Muscle of leg (tissue), 16 donors: ENCODE measurements around the gene RNF151. TPM values are rescaled to one million over a fixed set of nuclear protein-coding genes. Genes with fewer than 3 reads are reported as not detected.
"Not testable (repeated sequence)": the region's sequence is repeated elsewhere in the genome, so short reads cannot be mapped to it uniquely, and the experiment has no call there.

Experiments
- DNase-seq: peaks from one replicate; pipeline ENCODE4 v3.0.0; 2013
- H3K27ac ChIP-seq: one replicate; pipeline ENCODE4 v1.5.1; 2013; ENCODE audit warnings: mild to moderate bottlenecking, low read length, control low read depth
- H3K27me3 ChIP-seq: one replicate; pipeline ENCODE4 v1.6.1; 2013; ENCODE audit warnings: low read length; ENCODE audit not compliant: control insufficient read depth, insufficient read depth
- H3K36me3 ChIP-seq: one replicate; pipeline ENCODE4 v1.6.1; 2013; ENCODE audit warnings: low read length; ENCODE audit not compliant: control insufficient read depth, insufficient read depth
- H3K4me1 ChIP-seq: one replicate; pipeline ENCODE4 v1.6.1; 2013; ENCODE audit warnings: low read length; ENCODE audit not compliant: control insufficient read depth, insufficient read depth
- H3K4me3 ChIP-seq: one replicate; pipeline ENCODE4 v1.5.1; 2013; ENCODE audit warnings: low read length, control low read depth
- H3K9me3 ChIP-seq: replicated peaks from 2 replicates; pipeline ENCODE4 v1.6.1; 2013; ENCODE audit warnings: low read depth, low read length; ENCODE audit not compliant: control insufficient read depth
- WGBS: methylation state at CpG from one replicate; pipeline ENCODE4 v1.1.5; 2013; ENCODE audit warnings: missing lambda C conversion rate; ENCODE audit not compliant: insufficient coverage; 5-methylcytosine and 5-hydroxymethylcytosine counted together
- long read RNA-seq, 11 donors: transcript quantifications; one replicate each; lab custom pipeline, GENCODE V29; 2026
- polyA plus RNA-seq, 8 donors: library from polyadenylated mRNA; unstranded; fragments of 120-200 nt; gene quantifications; one replicate each; pipeline versions ENCODE4 v1.2.1 to v1.2.3, GENCODE V29; 2013; ENCODE audit warnings: inconsistent platforms in 1 of 8, low replicate concordance in 1 of 8; ENCODE audit not compliant: insufficient read length in 8 of 8, insufficient read depth in 1 of 8
- total RNA-seq: library from RNA; stranded (reverse); fragments of 120-200 nt; gene quantifications from one replicate; pipeline ENCODE4 v1.2.4, GENCODE V29; 2013

The RNF151 gene, protein sequence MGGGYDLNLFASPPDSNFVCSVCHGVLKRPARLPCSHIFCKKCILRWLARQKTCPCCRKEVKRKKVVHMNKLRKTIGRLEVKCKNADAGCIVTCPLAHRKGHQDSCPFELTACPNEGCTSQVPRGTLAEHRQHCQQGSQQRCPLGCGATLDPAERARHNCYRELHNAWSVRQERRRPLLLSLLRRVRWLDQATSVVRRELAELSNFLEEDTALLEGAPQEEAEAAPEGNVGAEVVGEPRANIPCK
- total RNA-seq: not detected
- polyA plus RNA-seq: not detected
- long read RNA-seq, donor 1: 0 reads
- long read RNA-seq, donor 2: 0 reads
- long read RNA-seq, donor 3: 0 reads
- long read RNA-seq, donor 4: 0 reads
- long read RNA-seq, donor 5: 0 reads
- long read RNA-seq, donor 6: 0 reads
- long read RNA-seq, donor 7: 0 reads
- long read RNA-seq, donor 8: 0 reads
- long read RNA-seq, donor 9: 0 reads
- long read RNA-seq, donor 10: 0 reads
- long read RNA-seq, donor 11: 0 reads

GRCh38 chr16:1966460-1966859, at the start of gene RNF151:
RNF151 (plus strand) TSS chr16:1966856; CDS start chr16:1966882, 26 bp downstream.
- H3K36me3 ChIP-seq: peaks cover 24% of the 10 kb centered on the region
- H3K9me3 ChIP-seq: no peaks in the 10 kb centered on the region
- H3K4me3 ChIP-seq: peak within 1 kb of the TSS; percentile 93
- H3K27ac ChIP-seq: peak within 1 kb of the TSS; percentile 97
- peaks cover 29% of the 10 kb centered on the region for H3K4me1 ChIP-seq
- WGBS: 92% methylated on average over 4 of the region's 6 CpGs
- no peak for DNase-seq
- H3K27me3 ChIP-seq: no peaks in the 10 kb centered on the region

- no peaks in the 10 kb centered on the region for H3K9me3 ChIP-seq
- no peak for DNase-seq
- WGBS: 5% methylated on average over 21 of the region's 22 CpGs
- H3K4me3 ChIP-seq: no peak overlapping the region
- peaks cover 11% of the 10 kb centered on the region for H3K4me1 ChIP-seq
- H3K27me3 ChIP-seq: peaks cover 89% of the 10 kb centered on the region
- no peaks in the 10 kb centered on the region for H3K36me3 ChIP-seq
- H3K27ac ChIP-seq: no peak overlapping the region
These were observed 49.5 kb upstream of the RNF151 start for GRCh38 chr16:1917056-1917664.

- Histone ChIP-seq H3K36me3 (no peaks in the 10 kb centered on the region), H3K4me1 (peaks cover 11% of the 10 kb centered on the region), H3K27ac (no peak overlapping the region), H3K27me3 (peaks cover 93% of the 10 kb centered on the region), H3K9me3 (no peaks in the 10 kb centered on the region), H3K4me3 (no peak overlapping the region)
- WGBS: under 1% methylated on average over 81 of the region's 81 CpGs
- DNase-seq: no peak
These were observed 48.8 kb upstream of the RNF151 start for GRCh38 chr16:1917665-1918350.

DNA sequence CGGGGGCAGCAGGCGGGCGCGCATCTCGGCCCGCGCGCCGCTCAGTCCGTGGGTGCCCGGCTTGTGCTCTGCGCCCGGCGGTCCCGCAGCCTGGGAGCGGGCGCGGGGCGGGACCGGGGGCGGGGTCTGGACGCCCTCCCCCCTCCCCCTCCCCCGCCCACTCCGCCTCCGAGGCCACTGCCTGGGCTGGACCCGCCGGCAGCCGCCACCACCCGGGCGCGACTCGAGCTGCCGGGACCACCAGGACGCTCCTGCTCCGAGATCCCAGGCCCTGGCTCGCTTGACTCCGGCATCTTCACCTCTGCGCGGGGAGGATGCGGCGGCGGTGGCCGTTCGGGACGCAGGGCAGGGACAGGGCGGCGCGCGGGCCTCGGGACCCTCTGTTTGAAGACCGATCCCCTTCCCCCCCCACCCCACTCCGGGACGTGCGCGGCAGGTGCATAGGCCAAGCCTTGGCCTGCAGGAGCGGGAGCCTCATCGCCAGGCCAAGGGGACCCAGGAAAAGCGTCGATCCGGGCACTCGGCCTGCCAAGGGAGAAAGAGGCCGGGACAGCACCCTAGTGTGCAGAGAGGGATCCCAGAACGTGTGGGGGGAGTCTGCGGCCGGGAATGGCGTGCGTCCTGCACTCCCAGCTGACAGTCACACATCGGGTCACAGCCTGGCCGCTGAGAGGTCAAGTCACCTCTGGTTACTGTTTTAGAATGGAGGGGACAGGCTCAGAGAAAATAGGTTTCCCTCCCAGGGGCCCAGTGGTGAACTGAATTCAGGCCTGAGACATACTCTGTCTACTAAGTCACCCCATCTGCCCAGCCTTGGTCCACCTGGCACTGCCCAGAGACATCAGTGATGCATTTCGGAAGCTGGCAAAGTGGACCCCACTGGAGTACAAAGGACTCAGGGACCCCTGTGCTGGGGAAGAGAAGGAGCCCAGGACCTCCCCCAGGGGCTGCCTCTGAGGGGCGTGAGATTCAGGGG, 48.0 kb upstream of the RNF151 start, which contains the start of gene HS3ST6:
Gene HS3ST6, minus strand, starts transcription at position 65 of the 976 bp plus-strand sequence. CDS start 92 bp downstream, outside the sequence.
- H3K4me3 ChIP-seq: no peak within 1 kb of the TSS
- no peaks in the 10 kb centered on the region for H3K36me3 ChIP-seq
- DNase-seq: no peak
- H3K27me3 ChIP-seq: peaks cover 94% of the 10 kb centered on the region
- H3K4me1 ChIP-seq: peaks cover 19% of the 10 kb centered on the region
- H3K27ac ChIP-seq: no peak within 1 kb of the TSS
- H3K9me3 ChIP-seq: no peaks in the 10 kb centered on the region
- 2% methylated on average over 53 of the region's 71 CpGs for WGBS

DNA sequence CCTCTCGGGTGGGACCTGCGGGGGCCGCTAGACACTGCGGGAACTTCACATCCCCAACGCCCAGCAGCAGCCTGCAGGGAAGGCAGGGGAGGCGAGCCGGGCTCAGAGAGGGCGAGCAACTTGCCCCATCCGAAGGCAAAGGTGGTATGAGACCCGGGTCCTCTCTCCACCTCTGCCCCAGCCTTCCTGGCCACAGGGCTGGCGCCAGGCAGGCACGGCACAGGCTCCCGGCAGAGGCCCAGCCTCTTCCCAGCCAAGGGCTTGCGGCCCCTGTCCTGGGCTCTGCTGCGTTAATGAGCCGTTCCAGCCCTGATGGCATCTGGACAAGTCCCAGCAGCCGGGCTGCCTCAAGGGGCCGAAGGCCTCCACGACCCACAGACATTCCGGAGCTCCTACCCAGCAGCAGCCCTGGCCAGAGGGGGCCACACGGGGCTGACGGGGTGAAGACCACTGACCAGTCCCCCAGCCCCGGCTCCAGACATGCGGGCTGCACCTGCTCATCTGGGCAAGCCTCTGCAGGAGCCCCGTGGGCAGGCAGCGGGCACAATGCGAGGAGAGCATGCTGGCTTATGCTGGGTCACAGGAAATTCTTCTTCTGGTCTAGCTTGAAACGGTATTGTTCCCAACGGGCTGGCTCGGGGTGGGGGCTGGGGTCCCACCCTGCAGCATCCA, 47.2 kb upstream of the RNF151 start:
- Histone ChIP-seq H3K4me3 (no peak overlapping the region), H3K27ac (no peak overlapping the region), H3K4me1 (peaks cover 23% of the 10 kb centered on the region), H3K36me3 (no peaks in the 10 kb centered on the region), H3K9me3 (no peaks in the 10 kb centered on the region), H3K27me3 (peaks cover 92% of the 10 kb centered on the region)
- no peak for DNase-seq
- 24% methylated on average over 30 of the region's 30 CpGs for WGBS

DNA sequence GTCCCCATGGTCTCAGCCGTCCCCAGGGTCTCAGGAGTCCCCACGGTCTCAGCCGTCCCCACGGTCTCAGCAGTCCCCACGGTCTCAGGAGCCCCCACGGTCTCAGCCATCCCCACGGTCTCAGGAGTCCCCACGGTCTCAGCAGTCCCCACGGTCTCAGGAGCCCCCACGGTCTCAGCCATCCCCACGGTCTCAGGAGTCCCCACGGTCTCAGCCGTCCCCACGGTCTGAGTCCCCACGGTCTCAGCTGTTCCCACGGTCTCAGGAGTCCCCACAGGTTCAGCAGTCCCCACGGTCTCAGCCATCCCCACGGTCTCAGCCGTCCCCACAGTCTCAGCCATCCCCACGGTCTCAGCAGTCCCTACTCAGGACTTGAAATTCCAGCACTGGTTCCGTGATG, 46.5 kb upstream of the RNF151 start:
- H3K27ac ChIP-seq, H3K9me3 ChIP-seq, H3K36me3 ChIP-seq, H3K4me3 ChIP-seq, DNase-seq: not testable (repeated sequence)
- Histone ChIP-seq H3K27me3 (peaks cover 90% of the 10 kb centered on the region), H3K4me1 (peaks cover 23% of the 10 kb centered on the region)
- 67% methylated on average over 20 of the region's 21 CpGs for WGBS

DNA sequence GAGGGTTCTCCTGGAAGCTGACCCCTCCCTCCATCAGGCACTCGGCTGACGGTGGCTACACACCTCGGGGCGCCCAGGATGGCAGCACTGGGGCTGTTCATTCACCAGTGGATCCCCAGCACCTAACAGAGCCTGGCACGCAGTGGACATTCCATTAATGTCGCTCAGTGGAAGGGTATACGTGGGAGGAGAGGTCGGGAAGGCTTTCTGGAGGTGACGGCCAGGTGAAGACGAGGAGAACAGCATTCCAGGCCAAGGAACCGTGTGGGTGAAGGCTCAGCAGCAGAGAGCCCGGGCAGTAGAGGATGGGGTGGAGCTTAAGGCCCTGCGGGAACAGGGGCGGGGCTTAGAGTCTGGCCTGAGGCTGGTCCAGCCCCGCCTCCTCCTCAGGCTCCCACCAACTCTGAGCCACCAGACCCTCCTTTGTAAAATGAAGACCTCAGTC, 45.9 kb upstream of the RNF151 start:
- Histone ChIP-seq H3K4me3 (no peak overlapping the region), H3K36me3 (no peaks in the 10 kb centered on the region), H3K27me3 (peaks cover 84% of the 10 kb centered on the region), H3K4me1 (peaks cover 23% of the 10 kb centered on the region), H3K27ac (no peak overlapping the region), H3K9me3 (no peaks in the 10 kb centered on the region)
- 10% methylated on average over 5 of the region's 15 CpGs for WGBS
- DNase-seq: no peak

DNA sequence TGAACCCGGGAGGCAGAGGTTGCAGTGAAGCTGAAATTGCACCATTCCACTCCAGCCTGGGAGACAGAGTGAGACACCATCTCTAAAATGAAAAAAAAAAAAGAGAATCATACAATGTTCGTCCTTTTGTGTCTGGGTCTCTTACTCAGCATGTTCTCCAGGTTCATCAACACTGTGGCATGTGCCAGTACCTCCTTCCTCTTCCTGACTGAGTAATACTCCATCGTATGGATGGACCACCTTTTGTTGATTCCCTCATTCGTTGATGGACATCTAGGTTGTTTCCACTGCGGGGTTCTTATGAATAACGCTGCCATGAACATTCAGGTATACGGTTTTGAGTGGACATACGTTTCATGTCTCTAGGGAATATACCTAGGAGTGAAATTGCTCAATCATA, 44.3 kb upstream of the RNF151 start:
- Histone ChIP-seq H3K27ac (no peak overlapping the region), H3K4me1 (peaks cover 23% of the 10 kb centered on the region), H3K36me3 (no peaks in the 10 kb centered on the region), H3K4me3 (no peak overlapping the region), H3K9me3 (no peaks in the 10 kb centered on the region), H3K27me3 (peaks cover 68% of the 10 kb centered on the region)
- WGBS: 100% methylated on average over 2 of the region's 8 CpGs
- no peak for DNase-seq
